SW480 (cell line): ENCODE results near the gene DQX1.
A peak's percentile ranks its signal among the peaks of the same experiment; 100 is the strongest.

Source experiments
- DNase-seq: peaks from one replicate; pipeline ENCODE4 v3.0.0-alpha.2; 2016; ENCODE audit warnings: low spot score

DQX1 gene

DNA sequence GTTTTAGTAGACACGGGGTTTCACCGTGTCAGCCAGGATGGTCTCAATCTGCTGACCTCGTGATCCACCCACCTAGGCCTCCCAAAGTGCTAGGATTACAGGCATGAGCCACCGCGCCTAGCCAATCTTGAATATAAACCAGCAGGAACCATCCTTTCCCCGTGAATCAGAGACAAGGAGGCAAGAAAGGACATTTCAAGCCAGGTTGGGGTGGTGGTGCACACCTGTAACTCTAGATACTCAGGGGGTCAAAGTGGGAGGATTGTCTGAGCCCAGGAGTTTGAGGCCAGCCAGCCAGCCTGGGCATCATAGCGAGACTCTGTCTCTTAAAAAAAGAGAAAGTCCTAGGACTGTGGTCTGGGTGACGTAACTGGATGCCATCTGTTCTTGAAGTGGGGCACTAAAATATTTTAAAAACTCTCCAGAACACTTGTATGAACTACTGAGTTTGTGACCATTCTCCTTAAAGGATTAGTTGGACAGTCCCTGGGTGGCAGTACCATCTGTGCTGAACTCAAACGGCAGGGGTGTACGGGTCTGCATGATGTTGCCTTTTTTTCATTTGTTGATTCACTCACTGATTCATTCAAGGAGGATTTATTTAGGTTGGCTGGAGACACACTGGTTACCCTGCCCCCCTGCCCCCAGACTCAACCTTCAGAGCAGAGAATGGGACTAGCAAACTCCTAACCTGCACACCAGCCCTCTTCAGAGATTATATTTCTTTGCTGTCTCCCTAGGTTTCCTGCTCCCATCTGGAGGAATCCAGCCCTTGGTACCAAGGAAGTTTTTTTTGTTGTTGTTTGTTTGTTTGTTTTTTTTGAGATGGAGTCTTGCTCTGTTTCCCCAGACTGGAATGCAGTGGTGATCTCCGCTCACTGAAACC lies 14.7 kb downstream of the DQX1 start:
- DNase-seq = no peak

- DNase-seq = no peak
Observed at GRCh38 chr2:74510272-74510671, 15.8 kb downstream of the DQX1 start.

DNA sequence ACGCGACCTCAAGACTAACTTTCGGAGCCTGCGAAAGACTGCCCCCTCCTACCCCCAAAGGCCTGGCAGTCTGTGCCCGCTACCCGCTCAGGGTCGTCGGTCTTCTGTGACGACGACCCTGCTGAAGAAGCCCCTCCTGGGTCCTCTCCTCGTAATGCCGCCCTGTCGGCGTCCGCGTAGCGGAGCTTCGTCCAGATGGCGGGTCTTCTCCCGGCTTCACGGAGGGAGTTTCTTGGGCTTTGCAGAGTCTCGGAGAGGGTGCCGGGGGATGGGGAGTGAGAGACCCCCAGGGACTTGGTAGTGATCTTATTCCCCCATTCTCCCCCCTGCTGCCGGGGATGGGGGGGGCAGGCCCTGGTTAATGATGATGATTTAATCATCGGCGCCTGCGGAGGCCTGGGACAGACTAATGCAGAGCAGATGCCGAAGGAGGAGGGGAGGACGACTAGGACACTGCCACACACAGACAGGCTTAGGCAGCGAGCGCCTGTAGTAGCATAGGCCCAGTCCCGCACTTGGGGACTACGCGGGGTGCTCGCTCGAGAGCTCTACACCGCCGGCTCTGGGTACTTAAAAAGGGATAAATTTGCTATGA lies 18.0 kb downstream of the DQX1 start:
- peak; percentile 66 for DNase-seq

DNA sequence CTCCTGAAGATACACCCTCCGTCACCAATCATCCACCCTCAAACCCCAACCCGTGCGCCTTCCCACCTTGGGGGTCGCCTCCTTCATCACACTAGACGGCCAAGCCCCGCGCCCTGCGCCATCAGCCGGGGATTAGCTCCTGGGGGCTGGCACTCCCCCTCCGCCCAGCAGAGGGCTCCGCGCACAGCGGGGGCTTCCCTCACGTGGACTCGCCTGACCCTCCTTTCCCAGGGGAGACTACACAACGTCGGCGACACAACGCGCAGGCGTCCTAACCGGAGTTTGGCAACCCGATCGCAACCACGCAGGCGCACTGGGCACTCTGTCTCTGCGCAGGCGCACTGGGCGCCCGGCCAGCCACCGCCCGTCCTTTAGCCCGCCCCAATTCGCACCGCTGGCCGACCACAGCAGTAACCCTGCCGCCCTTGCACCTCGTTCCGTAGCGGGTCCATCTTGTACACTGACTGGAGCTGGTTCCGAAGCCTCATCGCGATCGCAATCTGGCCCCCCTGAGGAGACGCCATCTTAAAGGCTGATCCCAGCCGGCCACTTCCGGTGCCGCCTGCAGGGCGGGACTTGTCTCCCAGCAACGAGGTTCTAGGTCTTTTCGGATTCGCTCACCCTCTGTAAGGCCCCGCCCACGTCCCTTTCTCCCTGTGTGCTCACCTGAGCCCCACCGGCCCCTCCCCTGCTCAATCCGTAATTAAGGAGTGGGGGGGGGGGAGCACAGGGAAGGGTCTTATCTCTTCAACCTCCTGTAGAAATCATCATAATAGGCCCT lies 18.7 kb downstream of the DQX1 start, which contains the start of gene PCGF1:
Gene PCGF1 (minus strand): TSS at position 551 of the 781 bp plus-strand sequence. CDS start 27 bp downstream, at position 524.
- DNase-seq = peak; percentile 99

DNA sequence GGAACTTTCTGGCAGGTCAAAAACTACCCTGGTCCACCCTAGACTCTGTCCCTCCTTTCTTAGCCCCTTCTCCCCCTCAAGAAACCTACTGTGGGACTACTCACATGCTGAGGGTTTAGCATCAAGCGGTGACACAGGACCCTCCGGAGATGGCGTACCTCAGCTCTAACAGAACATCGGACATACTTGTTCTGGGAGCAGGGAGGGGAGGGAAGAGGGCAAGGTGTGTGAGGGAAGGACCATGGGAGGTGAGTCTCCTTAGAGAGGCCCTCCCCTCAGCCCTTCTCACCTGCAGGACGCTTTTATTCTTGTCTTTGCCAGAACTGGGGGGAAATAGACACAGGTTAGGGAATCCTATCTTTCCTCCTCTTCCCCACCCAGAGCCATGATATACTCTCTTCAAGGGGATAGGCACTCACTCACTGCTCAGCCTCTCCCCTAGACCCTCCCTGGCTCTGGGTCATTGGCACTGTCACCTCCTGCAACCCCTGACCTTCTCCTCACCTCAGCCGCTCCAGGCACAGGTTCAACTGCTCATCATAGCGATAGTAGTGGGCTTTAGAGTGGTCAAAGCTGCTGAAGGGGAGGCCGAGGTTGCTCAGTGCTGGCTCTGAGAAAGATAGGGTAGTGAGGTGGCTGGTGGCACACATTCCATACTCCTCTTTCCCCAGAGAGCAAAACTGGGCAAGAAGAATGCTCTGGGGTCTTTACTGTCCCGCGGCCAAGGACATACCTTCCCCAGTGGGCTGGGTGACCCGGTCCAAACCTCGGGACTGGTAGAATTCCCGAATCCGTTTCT lies 20.4 kb downstream of the DQX1 start:
- DNase-seq = no peak

DNA sequence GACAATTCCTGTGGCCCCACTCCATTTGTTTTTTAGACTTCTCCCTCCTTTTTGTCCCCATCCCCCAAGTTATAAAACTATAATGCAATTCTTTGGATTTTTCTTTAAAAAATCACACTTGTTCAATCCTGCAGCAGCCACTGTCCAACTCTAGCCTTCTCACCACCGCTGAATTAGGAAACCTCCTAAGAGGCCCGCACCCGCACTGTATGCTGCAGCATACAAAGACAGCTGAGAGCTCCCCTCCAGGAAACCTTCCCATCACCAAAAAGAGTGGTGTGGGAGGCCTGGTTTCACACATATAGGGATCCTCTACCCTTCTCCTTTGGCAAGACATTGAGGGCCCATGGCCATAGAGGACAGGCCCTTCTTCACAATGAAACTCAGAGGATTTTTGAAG lies 21.4 kb downstream of the DQX1 start:
- no peak for DNase-seq

DNA sequence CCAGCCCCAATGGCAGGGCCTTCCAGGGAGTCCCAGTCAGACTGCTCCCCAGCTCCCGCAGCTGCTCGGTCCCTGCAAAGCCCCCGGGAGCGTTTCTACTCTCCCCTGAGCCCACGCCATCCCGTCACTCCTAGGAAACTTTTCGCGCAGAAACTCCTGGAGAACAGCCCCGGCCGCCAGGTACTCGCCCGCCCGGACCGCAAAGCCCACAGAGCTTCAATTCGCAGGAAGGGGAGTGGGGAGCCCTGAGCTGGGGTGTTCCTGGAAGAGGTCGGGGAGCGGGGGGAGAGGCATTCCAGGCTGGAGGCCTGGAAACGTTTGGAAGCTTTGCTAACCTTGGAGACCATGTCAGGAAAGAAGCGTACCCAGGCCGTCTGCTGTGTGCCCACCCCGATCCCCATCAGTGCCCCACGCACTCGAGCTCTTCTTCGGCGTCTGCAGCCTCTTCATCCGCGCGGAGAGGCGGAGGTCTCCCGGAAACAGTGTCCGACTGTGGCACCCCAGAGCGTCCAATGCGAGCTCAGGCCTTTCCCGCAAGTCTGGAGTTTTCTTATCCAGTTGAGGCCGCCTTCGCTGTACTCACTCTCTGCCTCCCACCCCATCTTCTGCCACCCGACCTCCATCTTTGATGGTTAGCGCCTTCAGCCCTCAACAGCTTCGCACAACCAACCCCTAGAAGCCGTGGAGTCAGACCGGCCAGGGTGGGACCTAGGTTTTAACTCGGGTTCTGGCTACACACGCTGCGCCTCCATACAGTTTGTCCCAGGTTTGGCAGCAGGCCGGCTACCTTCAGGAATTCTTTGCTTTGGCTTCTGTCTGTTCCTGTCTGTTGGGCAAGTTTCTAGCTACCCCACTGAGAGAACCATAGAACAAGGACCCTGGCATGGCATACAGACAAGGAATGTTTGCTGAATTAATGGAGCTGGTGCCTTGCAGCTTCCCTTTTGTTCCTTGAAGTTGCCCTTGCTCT lies 22.2 kb downstream of the DQX1 start:
- no peak for DNase-seq

DNA sequence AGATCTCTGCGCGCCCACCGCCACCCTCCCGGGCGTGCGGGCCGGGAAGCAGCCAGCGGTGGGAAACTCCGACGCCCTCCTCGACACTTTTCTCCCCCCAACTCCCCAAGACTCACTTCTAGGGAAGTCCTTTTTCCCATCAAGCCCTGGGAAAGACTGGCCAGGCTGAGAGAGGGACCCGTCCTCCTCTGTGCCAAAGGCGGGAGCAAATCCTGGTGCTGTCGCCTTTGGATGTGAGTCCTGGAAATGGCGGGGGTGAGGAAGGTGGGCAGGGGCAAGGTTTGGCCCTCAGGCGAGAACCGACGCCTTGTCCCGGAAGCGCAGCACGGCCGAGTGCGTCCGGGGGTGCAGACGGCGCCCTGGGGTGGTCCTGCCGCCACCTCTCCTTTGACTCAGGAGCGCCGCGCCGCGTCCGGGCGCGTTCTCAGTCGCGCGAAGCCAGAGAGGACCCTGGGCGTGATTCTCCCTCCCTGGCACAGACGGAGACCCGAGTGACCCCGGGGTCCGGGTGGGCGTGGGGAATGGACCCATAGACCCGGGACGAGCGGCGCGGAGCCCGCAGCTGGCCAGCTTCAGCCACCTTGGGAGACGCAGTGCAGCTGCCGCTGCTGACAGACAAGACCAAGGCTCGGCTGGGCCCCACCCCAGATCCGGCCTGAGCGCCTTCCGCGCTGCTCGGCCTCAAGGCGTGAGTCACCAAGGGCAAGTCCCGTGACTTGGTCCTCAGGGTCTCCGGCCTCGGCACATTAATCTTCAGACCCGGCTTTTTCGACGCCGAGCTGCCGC lies 23.1 kb downstream of the DQX1 start:
- DNase-seq = peak; percentile 72

- peak; percentile 60 for DNase-seq
Observed at GRCh38 chr2:74502147-74502719, 23.8 kb downstream of the DQX1 start.

GRCh38 chr2:74501335-74502071 lies 24.5 kb downstream of the DQX1 start:
- DNase-seq = no peak

DNA sequence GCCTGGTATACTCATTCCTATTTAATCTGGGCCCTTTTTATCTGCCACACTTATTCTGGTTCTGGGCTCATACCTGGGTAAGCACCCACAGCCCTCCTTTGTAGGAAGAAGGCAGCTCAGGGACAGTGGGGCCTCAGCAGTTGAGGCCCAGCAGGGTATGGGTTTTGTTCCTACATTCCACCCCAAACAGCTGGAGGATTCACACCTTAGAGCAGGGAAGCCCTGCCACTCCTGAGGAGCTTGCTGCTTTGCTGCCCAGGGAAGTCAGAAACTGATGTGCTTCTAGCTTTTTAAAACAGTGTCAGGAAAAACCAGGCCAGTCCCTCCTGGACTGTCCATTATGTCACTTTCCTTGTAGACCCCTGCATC lies 25.5 kb downstream of the DQX1 start:
- DNase-seq = no peak

DNA sequence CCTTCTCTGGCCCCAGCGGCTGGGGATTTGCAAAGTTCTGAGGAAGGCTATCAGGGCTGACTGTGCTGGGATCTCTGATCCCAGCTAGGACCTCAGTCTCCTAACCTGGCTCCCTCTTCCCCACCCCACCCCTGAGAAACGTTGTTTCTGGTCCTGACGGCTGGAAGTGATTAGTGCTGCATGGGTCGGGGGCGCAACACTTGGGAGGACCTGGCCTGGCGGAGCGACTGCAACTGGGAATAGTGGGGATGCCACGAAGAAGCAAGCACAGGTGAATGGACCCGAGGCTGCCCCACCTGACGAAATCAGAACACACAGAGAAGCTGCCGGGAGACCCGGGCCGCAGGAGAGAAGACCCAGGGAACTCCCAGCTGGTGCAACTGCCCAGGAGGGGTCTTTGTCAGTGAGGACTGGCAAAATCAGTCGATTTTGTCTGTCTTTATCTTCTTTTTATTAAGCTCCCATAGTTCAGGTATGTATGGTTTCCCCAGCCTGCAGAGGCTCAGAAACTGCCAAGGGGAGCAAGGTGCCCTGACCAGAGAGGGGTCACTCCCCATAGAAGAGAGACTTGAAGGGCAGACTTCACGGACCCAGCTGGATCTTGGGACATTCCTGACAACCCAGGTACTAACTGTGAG lies 26.0 kb downstream of the DQX1 start:
- DNase-seq = no peak

DNA sequence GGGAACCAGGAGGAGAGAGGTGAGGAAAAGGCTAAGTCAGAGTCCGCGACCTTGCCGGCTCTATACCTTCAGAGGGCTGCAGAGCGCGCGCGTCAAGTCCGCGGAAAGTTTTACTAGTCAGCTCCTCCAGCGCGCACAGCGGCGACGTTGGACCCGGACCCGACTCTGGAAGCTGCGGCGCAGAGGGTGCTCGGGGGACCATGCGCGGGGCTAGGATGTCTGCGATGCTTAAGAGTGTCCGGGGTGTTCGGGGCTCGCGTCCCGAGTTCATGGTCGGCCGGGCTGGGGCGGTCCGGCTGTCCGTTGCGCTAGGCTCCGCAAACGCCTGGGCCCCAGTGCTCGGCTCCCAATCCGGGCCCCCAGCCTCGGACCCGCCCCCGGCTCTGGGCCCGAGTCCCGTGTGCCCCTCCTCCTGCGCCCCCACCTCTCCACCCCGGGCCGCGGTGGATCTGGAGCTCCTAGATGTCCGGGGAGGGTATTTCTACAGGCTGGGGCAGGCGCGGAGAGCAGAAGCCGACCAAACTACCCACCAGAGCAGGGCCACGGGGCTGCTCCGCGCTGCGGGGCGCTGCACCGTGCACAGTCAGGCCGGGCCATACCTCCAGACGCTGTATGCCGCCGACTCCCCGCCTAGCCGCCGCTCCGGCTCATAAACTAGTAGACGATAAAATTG lies 26.6 kb downstream of the DQX1 start, which contains the start of gene LBX2:
Gene LBX2 (minus strand): TSS at position 337 of the 673 bp plus-strand sequence. CDS start 66 bp downstream, at position 271.
- no peak for DNase-seq

DNA sequence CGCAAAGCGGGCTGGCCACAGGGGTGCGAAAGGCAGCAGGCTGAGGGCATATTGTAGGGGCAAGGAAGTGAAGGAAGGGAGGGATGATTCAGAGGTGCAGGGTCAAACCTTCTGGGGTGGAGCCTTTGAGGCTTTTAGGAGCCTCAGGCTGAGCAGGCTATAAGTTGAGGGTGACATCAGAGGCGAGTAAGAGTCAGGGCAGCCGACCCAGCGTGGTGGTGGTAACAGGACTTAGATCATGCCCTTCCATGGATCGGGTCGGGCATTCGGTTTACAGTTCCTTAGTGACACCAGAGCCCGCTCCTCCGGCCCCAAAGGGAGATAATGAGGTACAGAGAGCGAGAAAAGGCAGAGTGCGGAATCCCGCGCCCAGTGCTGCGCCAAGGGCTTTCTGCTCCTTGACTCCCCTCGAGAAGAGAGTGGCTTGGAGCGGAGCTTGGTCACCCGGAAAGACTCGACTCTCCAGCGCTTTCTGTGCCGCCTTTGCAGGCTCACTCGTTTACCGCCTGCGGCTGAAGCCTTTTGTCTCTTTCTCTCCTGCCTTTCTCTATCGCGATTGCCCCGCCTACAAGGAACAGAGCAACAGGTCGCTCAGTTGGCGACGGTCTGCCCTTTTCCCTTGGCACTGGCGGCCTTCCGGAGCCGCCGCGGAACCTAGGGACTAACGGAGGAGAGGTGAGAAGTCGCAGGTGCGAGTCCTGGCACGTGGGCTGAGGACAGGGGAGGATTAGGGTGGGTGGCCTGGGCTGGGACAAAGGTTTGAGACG lies 27.3 kb downstream of the DQX1 start:
- peak; percentile 57 for DNase-seq

DNA sequence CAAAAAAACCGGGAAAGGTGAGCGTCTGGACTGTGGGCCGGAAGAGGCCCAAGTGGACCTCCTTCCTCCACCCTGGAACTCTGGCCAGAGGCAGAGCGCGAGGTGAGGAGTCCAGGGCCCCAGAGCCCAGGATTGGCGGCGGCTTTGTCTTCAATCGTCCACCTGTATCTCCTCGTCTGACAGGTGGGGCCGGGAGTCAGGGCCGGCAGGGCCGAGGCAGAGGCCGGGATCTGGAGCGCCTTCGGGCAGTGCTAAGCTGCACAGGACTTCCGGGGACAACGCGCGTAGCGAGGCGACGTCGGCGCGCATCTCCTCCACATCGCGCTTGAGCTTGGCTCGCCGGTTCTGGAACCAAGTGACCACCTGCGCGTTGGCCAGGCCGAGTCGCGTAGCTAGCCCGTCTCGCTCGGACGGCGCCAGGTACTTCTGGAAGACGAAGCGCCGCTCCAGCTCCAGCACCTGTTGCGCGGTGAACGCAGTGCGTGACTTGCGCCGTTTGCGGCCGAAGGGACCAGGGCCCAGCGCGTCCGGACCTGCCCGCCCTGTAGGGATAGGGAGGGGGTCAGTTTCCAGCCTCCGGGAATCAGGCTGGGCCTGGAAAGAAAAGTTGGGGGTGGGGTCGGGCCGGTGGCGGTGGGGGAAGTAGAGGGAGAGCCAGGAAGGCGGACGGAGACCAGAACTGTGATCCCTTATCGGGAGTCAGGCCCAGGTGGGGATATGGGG lies 28.1 kb downstream of the DQX1 start:
- no peak for DNase-seq
